Dendritic cell treated with granulocyte-macrophage colony-stimulating factor and Interleukin-4, amounts not matched to agents 40 ng/mL and 50 ng/mL, for 4 days (primary cell): ENCODE measurements around the gene BMP6.

ENCODE experiments used
- H3K27ac Mint-ChIP-seq: one replicate; pipeline ENCODE4 v1.8.0; 2022; ENCODE audit warnings: mild to moderate bottlenecking, mixed read lengths
- H3K27me3 Mint-ChIP-seq: one replicate; pipeline ENCODE4 v1.8.0; 2022; ENCODE audit warnings: mild to moderate bottlenecking, mixed read lengths
- H3K36me3 Mint-ChIP-seq: one replicate; pipeline ENCODE4 v1.8.0; 2022; ENCODE audit warnings: low read depth, mixed read lengths
- H3K4me1 Mint-ChIP-seq: one replicate; pipeline ENCODE4 v1.8.0; 2022; ENCODE audit warnings: low read depth, mixed read lengths
- H3K4me3 Mint-ChIP-seq: one replicate; pipeline ENCODE4 v1.8.0; 2022; ENCODE audit warnings: mild to moderate bottlenecking, moderate library complexity, mixed read lengths
- H3K9me3 Mint-ChIP-seq: one replicate; pipeline ENCODE4 v1.8.0; 2022; ENCODE audit warnings: mixed read lengths
- intact Hi-C: fragments of 100-400 bp; cut with micrococcal nuclease; formaldehyde crosslinking; loops from one replicate; pipeline ENCODE4 v1.15.0; 2022

Gene BMP6

GRCh38 chr6:7902221-7902620 is 176.3 kb downstream of the BMP6 start:
- peaks cover 7% of the 10 kb centered on the region for H3K4me1 Mint-ChIP-seq
- no peaks in the 10 kb centered on the region for H3K9me3 Mint-ChIP-seq
- H3K36me3 Mint-ChIP-seq = peaks cover 79% of the 10 kb centered on the region
- intact Hi-C loops = no loop called here
- no peak overlapping the region for H3K4me3 Mint-ChIP-seq
- H3K27me3 Mint-ChIP-seq = no peaks in the 10 kb centered on the region
- no peak overlapping the region for H3K27ac Mint-ChIP-seq

GRCh38 chr6:7902867-7903266 is 177.0 kb downstream of the BMP6 start:
- intact Hi-C loops = no loop called here
- H3K36me3 Mint-ChIP-seq = peaks cover 73% of the 10 kb centered on the region
- H3K4me1 Mint-ChIP-seq = peaks cover 7% of the 10 kb centered on the region
- H3K9me3 Mint-ChIP-seq = no peaks in the 10 kb centered on the region
- H3K27ac Mint-ChIP-seq = no peak overlapping the region
- no peaks in the 10 kb centered on the region for H3K27me3 Mint-ChIP-seq
- H3K4me3 Mint-ChIP-seq = no peak overlapping the region

- Mint-ChIP-seq H3K4me1 (peaks cover 7% of the 10 kb centered on the region), H3K36me3 (peaks cover 65% of the 10 kb centered on the region), H3K9me3 (no peaks in the 10 kb centered on the region), H3K4me3 (no peak overlapping the region), H3K27me3 (no peaks in the 10 kb centered on the region), H3K27ac (no peak overlapping the region)
- intact Hi-C loops = no loop called here
Measured at GRCh38 chr6:7903673-7904072, 177.8 kb downstream of the BMP6 start.

DNA sequence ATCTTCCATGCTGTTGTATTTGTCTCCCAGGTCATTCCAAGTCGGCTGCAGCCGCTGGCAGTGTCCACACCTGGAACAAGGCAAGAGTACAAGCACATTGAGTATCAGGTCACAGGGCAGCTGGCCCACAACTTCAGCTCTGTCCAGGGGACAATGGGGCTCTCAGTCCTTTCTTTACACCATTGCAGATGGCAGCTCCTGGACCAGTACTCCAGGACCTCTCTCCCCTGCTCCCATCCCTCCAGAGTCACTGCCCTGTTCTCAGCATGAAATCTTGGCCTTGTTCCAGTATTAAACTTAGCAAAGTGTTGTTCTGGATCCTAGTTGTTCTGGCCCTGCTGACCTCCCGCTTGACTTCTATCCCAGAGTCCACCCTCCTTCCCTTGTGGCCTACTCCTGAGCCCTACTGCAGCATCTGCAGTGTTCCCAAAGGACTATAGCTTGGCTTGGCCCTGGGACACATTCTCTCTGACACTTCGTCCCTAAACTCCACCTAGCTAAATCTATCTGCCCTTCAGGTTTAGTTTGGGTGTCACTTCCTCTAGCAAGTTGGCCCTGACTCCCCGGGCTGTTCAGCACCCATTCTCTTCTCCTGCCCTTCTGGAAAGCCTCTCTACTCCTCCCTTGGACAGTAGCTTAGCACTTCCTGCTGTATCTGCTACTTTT is 178.9 kb downstream of the BMP6 start:
- H3K4me3 Mint-ChIP-seq = no peak overlapping the region
- no peaks in the 10 kb centered on the region for H3K9me3 Mint-ChIP-seq
- H3K27ac Mint-ChIP-seq = no peak overlapping the region
- intact Hi-C loops = loop anchor here (5.0 kb wide), 1 partner anchor 158 kb away; the partner anchor contains the start of gene BLOC1S5
- H3K27me3 Mint-ChIP-seq = no peaks in the 10 kb centered on the region
- H3K36me3 Mint-ChIP-seq = peaks cover 54% of the 10 kb centered on the region
- peaks cover 14% of the 10 kb centered on the region for H3K4me1 Mint-ChIP-seq

- Mint-ChIP-seq H3K9me3 (no peaks in the 10 kb centered on the region), H3K4me3 (no peak overlapping the region), H3K27me3 (no peaks in the 10 kb centered on the region), H3K27ac (no peak overlapping the region), H3K36me3 (peaks cover 48% of the 10 kb centered on the region), H3K4me1 (peaks cover 14% of the 10 kb centered on the region)
- intact Hi-C loops = loop anchor here (5.0 kb wide), 1 partner anchor 157 kb away; the partner anchor contains the start of gene BLOC1S5
Measured at GRCh38 chr6:7905416-7905815, 179.5 kb downstream of the BMP6 start.

GRCh38 chr6:7906741-7907140 is 180.8 kb downstream of the BMP6 start:
- peaks cover 35% of the 10 kb centered on the region for H3K36me3 Mint-ChIP-seq
- intact Hi-C loops = loop anchor here (5.0 kb wide), 1 partner anchor 156 kb away; the partner anchor contains the start of gene BLOC1S5

DNA sequence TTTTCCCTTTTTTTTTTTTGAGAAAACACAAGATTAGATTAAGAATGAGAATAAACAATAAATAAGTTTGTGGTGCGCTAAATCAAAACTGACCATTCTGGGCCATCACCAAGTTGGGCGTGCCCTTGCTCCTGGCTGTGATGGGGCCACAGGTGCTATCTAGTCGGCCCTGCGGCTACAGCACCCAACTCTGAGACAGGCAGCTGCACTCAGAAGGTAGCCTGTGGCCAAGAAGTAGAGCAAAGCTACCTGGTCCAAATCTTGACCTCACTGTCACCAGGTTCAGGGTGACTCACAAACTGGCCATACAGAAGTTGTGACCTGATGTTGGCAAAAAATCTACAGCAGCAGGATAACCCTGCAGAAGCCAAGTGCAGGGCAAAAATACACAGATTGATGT is 181.3 kb downstream of the BMP6 start:
- Mint-ChIP-seq H3K4me3 (no peak overlapping the region), H3K36me3 (peaks cover 30% of the 10 kb centered on the region), H3K27ac (no peak overlapping the region), H3K4me1 (peaks cover 19% of the 10 kb centered on the region), H3K27me3 (peaks cover 3% of the 10 kb centered on the region), H3K9me3 (no peaks in the 10 kb centered on the region)
- intact Hi-C loops = loop anchor here (5.0 kb wide), 1 partner anchor 155 kb away; the partner anchor contains the start of gene BLOC1S5

More at GRCh38 chr6:7906741-7907140, 180.8 kb downstream of the BMP6 start:
- Mint-ChIP-seq H3K27me3 (peaks cover 3% of the 10 kb centered on the region), H3K4me1 (peaks cover 19% of the 10 kb centered on the region), H3K27ac (no peak overlapping the region), H3K9me3 (no peaks in the 10 kb centered on the region), H3K4me3 (no peak overlapping the region)

DNA sequence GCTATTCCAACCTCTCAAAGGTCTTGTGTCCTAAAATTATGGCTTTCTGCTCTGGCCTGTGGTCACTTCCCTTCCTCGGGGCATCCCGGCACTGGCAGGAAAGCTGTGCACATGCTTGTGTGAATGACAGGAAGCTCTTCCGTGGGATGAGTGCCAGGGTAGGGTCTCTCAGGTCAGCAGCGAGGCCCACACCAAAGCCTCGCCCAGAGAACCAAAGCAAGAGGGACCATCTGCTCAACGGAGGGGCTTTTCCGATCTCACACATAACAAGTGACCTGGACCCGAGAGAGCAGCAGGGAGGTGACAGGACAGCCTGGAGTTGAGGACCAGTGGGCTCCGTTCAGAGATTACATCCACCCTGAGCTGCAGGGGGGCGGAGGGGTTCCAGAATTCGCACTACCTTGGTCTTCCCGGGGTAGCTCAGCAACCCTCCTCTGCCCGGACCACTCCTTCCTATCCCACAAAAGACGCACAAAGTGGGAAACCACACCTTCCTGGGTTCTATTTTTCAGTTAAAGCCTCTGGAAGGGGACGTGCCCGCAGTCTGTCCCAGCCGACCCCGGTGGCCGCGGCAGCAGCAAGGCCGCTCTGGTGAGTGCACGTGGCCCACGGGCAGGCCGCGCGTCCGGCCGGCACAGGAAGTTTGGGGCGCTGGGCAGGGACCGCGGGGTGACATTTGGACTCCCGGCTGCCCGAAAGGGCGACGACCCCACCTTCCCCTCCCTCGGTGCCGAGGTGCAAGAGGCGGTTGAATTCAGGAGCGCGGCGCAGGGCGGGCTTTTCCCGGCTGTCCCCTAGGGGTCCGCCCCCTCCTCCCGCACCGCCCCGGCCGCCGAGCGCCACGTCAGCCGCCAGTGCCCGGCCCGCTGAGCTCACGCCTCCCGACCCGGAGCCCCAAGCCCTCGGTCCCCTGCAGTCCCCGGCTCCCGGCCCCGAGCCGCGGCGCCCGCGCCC is 183.7 kb downstream of the BMP6 start:
- Mint-ChIP-seq H3K27me3 (peaks cover 3% of the 10 kb centered on the region), H3K27ac (peak overlapping the region; percentile 79), H3K4me3 (peak overlapping the region; percentile 85), H3K9me3 (no peaks in the 10 kb centered on the region), H3K4me1 (peaks cover 19% of the 10 kb centered on the region), H3K36me3 (peaks cover 6% of the 10 kb centered on the region)
- intact Hi-C loops = loop anchor here (5.0 kb wide), 1 partner anchor 153 kb away; the partner anchor contains the start of gene BLOC1S5

DNA sequence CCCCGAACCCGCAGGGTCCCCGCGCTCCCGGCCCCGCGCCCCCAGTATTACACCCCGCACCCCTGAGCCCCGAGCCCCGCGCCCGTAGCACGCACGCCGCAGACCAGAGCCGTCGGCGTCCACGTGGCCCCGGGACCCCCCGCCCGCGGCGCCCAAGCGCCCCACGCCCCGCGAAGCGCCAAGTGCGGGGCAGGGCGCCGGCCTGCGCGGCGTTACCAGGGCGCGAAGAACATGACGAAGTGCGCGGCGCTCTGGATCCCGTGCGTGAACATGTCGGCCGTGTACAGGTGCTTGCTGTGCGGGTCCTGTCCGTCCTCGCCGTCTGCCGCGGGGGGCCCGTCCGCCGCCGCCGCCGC is 184.4 kb downstream of the BMP6 start:
- Mint-ChIP-seq H3K4me1 (peaks cover 13% of the 10 kb centered on the region), H3K27me3 (peaks cover 3% of the 10 kb centered on the region), H3K36me3 (no peaks in the 10 kb centered on the region), H3K9me3 (no peaks in the 10 kb centered on the region), H3K27ac (no peak overlapping the region), H3K4me3 (peak overlapping the region; percentile 37)
- intact Hi-C loops = no loop called here

DNA sequence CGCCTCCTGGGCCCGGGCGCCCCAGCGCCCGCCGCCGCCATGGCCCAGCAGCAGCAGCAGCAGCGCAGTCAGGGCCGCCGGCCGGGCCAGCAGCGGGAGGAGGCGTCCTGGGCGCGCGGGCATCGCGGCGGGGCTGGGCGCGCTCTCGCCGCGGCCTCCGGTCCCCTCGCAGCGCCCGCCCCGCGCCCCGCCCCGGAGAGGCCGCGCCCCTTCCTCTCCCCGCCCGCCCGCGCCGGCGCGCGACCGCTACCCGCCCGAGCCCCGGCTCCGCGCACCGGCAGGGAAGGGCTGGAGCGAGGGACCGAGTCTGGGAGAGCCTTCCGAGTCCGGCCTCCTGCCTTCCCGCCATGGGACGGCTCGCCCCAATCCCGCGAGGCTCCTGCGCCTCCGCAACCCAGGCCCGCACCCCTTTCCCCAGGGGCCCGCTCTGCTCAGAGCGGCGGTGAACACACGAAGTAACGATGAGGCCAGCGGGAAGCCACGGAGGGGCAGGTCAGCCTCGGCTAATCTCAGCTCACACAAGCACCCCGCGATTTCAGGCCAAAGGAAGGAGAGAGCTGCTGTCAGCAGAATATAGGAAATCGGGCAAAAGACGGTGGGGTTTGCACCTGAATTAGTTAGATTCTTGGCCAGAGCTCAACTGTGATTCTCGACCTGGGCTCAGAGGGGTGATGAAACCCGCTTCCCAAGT is 184.9 kb downstream of the BMP6 start, which contains the start of gene TXNDC5:
TXNDC5 (minus strand) TSS at position 135 of the 691 bp plus-strand sequence; CDS start at position 123, 12 bp downstream.
- Mint-ChIP-seq H3K4me3 (peak within 1 kb of the TSS; percentile 85), H3K27ac (peak within 1 kb of the TSS; percentile 79), H3K36me3 (no peaks in the 10 kb centered on the region), H3K27me3 (peaks cover 3% of the 10 kb centered on the region), H3K4me1 (peaks cover 12% of the 10 kb centered on the region), H3K9me3 (no peaks in the 10 kb centered on the region)
- intact Hi-C loops = no loop called here

DNA sequence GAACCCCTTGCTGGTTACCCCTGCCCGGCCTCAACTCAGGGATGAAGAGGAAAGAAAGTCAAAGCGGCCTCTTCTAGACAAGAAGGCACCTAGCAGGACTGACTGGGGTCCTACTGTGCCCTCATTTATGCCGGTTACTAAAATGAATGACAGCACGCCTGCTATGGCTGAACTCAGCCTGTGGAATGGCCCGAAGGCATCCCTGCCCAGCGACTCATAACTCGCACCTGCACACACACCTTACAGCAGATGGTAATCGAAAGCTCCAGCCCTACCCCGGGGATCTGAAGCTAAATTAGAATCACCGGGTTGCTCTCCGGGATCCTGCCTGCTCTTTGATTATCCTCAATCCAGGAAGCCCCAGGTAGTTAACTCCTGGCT is 185.4 kb downstream of the BMP6 start:
- H3K27ac Mint-ChIP-seq = peak overlapping the region; percentile 79
- H3K27me3 Mint-ChIP-seq = peaks cover 3% of the 10 kb centered on the region
- H3K4me1 Mint-ChIP-seq = peaks cover 12% of the 10 kb centered on the region
- H3K9me3 Mint-ChIP-seq = no peaks in the 10 kb centered on the region
- no peaks in the 10 kb centered on the region for H3K36me3 Mint-ChIP-seq
- peak overlapping the region; percentile 79 for H3K4me3 Mint-ChIP-seq
- intact Hi-C loops = no loop called here

DNA sequence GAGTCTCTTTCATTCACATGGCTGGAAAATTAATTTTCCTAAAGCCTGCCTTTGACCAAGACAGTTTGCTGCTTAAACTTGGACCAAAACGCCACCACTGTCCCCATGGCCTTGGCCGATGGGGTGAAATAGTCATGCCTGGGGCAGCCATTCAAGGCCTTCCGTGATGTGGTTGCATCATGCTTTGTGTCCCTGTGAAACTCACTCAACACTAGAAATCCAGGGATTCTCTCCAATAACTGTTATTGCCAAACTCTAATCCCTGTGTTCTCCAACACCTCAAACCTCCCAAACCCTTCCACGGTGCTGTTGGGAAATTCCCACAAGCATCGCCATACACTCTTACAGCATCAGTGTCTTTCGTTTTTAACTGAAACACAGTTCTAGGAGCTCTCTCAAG is 186.1 kb downstream of the BMP6 start:
- no peaks in the 10 kb centered on the region for H3K36me3 Mint-ChIP-seq
- H3K4me3 Mint-ChIP-seq = no peak overlapping the region
- no peak overlapping the region for H3K27ac Mint-ChIP-seq
- H3K4me1 Mint-ChIP-seq = peaks cover 12% of the 10 kb centered on the region
- H3K27me3 Mint-ChIP-seq = peaks cover 3% of the 10 kb centered on the region
- intact Hi-C loops = no loop called here
- no peaks in the 10 kb centered on the region for H3K9me3 Mint-ChIP-seq

- Mint-ChIP-seq H3K27me3 (peaks cover 3% of the 10 kb centered on the region), H3K36me3 (no peaks in the 10 kb centered on the region), H3K4me3 (no peak overlapping the region), H3K27ac (no peak overlapping the region), H3K4me1 (peaks cover 12% of the 10 kb centered on the region), H3K9me3 (no peaks in the 10 kb centered on the region)
- intact Hi-C loops = no loop called here
Measured at GRCh38 chr6:7912736-7913517, 187.0 kb downstream of the BMP6 start.
